Loucy (cell line): ENCODE data around the gene SLX4IP.

Source experiments
- CTCF ChIP-seq: fragments of 200-600 bp; sonication (generic); conservative IDR thresholded peaks from 2 replicates; pipeline ENCODE4 v1.5.1; 2014; ENCODE audit warnings: mild to moderate bottlenecking, antibody characterized with exemption, low read length
- EZH2phosphoT487 ChIP-seq: fragments of 200-600 bp; IDR thresholded peaks from 2 replicates; pipeline ENCODE4 v1.6.1; 2018; ENCODE audit warnings: antibody characterized with exemption, mild to moderate bottlenecking, moderate library complexity, borderline replicate concordance

DNA sequence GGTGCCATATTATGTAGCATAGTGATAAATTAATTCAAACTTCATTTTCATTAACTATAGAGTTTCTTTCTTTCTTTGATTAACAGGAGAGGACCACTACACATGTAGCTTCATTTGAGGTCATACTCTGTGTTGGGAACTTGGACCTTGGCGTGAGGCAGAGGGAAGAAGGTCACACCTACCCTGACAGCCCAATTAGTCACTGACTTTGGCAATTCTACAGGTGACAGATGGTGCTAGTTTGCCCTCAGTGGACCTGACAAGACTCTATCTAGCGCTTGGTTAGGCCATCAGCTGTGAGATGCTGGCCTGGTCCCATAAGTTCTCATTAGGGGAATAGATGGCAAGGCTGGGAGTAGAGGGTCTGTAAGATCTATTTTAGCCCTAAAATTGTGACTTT lies 14.2 kb downstream of the SLX4IP start:
- no peak for TF ChIP-seq CTCF
- TF ChIP-seq EZH2phosphoT487, result no peak
